ENCODE measurements around the gene NECTIN2.
"Not testable (repeated sequence)": the region's sequence is repeated elsewhere in the genome, so short reads cannot be mapped to it uniquely, and the experiment has no call there.

The NECTIN2 gene

GRCh38 chr19:44908836-44909261 is 62.8 kb downstream of the NECTIN2 start:
- DNase-seq (ENCODE audit: low spot score): no peak

GRCh38 chr19:44909775-44910174 is 63.7 kb downstream of the NECTIN2 start:
- peak; percentile 59 for DNase-seq (ENCODE audit: low spot score)

- not testable (repeated sequence) for DNase-seq (ENCODE audit: low spot score)
These were observed 65.8 kb downstream of the NECTIN2 start for GRCh38 chr19:44911896-44912295.

DNA sequence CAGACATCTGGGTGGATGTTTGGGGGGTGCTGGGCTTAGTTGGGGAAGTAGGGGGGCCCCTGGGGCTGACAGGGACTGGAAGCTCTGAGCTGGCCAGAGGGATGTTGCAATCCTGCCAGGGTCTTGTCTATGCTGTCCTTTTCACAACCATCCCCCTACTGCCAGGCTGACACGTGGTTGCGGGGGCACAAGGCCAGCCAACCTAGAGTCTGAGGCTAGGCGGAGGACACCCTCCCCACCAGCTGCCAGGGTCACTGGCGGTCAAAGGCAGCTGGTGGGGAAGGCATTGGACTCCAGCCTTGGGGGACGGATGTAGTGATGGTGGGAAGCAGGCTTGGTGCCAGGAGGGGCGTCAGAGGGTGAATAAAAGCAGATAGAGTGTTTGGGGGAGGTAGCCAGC is 66.8 kb downstream of the NECTIN2 start:
- peak; percentile 40 for DNase-seq (ENCODE audit: low spot score)

- DNase-seq (ENCODE audit: low spot score): peak; percentile 61
These were observed 67.7 kb downstream of the NECTIN2 start for GRCh38 chr19:44913512-44914432.

GRCh38 chr19:44914433-44915206 is 68.5 kb downstream of the NECTIN2 start, which contains the start of gene APOC1:
APOC1 (plus strand) TSS chr19:44914608; CDS start chr19:44914892, 284 bp downstream.
- peak; percentile 85 for DNase-seq (ENCODE audit: low spot score)

DNA sequence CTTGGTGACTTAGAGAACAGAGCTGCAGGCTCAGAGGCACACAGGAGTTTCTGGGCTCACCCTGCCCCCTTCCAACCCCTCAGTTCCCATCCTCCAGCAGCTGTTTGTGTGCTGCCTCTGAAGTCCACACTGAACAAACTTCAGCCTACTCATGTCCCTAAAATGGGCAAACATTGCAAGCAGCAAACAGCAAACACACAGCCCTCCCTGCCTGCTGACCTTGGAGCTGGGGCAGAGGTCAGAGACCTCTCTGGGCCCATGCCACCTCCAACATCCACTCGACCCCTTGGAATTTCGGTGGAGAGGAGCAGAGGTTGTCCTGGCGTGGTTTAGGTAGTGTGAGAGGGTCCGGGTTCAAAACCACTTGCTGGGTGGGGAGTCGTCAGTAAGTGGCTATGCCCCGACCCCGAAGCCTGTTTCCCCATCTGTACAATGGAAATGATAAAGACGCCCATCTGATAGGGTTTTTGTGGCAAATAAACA is 78.2 kb downstream of the NECTIN2 start:
- DNase-seq (ENCODE audit: low spot score): no peak

DNA sequence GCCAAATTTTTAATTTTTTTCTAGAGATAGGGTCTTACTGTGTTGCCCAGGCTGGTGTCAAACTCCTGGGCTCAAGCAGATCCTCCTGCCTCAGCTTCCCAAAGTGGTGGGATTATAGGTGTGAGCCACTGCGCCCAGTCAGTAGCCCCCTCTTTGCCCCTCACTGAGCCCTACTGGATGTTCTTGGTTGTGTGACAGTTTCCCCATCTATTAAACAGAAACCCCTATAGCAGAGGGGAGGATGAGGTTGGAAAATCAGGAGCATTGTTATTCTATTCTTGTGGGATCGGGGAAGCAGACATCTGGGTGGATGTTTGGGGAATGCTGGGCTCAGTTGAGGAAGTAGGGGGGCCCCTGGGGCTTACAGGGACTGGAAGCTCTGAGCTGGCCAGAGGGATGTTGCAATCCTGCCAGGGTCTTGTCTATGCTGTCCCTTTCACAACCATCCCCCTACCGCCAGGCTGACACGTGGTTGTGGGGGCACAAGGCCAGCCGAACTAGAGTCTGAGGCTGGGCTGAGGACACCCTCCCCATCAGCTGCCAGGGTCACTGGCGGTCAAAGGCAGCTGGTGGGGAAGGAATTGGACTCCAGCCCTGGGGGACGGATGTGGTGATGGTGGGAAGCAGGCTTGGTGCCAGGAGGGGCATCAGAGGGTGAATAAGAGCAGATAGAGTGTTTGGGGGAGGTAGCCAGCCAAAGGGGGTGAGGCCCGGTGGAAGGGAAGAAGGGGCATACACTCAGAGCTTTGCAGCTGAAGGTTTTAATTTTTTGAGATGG is 79.2 kb downstream of the NECTIN2 start:
- DNase-seq (ENCODE audit: low spot score): no peak

GRCh38 chr19:44926245-44927077 is 80.4 kb downstream of the NECTIN2 start:
- not testable (repeated sequence) for DNase-seq (ENCODE audit: low spot score)

DNA sequence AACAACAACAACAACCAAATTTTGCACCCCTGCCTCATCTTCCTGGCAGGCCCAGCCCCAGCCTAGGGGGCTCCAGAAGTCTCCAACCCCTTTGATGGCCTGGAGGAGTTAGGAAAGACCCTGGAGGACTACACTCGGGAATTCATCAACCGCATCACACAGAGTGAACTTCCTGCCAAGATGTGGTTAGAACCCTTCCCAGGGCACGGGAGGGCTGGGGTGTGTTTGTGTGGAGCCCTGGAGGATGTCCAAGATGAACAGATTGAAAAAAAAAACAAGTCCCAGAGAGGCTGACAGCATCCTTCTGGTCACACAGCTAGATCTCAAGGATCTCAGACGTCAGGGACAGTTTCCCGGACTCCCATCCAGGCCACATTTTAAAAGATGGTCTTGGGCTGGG is 81.6 kb downstream of the NECTIN2 start:
- no peak for DNase-seq (ENCODE audit: low spot score)

GRCh38 chr19:44930088-44930487 is 84.0 kb downstream of the NECTIN2 start:
- DNase-seq (ENCODE audit: low spot score): no peak

DNA sequence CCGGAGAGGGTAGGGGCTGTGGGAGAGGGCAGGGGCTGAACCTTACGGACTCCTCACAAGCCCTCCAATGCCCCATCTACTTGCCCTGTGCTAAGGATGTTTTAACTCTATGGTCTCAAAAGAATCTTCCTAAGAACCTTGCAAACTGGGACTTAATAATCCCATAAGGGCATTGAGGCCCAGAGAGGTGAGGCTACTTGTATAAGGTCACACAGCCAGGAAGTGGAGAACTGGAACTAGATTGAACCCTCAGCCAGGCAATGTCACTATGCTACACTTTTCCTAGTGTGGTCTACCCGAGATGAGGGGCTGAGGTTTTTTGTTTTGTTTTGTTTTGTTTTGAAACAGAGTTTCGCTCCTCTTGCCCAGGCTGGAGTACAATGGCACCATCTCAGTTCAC is 85.4 kb downstream of the NECTIN2 start:
- no peak for DNase-seq (ENCODE audit: low spot score)
